AG04449 (cell line): ENCODE measurements around the gene ACTN1.

Experiments used
- CTCF ChIA-PET: fragments of 350-600 bp; formaldehyde crosslinking; extraction: SDS; loops from one replicate; lab custom pipeline; 2021; ENCODE audit warnings: antibody characterized with exemption; lab: Yijun Ruan, JAX
- POLR2A ChIA-PET: fragments of 400-600, 350-600 bp; formaldehyde crosslinking; extraction: SDS; loops from one replicate; lab custom pipeline; 2020; ENCODE audit warnings: antibody characterized with exemption, inconsistent platforms; lab: Yijun Ruan, JAX
- DNase-seq: peaks from one replicate; pipeline ENCODE4 v3.0.0-alpha.2; 2010; ENCODE audit warnings: low read depth, low spot score
- H3K4me3 ChIP-seq: 2 replicates; pipeline ENCODE4 v1.5.1; 2011; ENCODE audit warnings: low read depth, mild to moderate bottlenecking, control low read depth, low read length
- TF ChIP-seq, protein P1 (sequence below): IDR thresholded peaks from one replicate; pipeline ENCODE4 v1.5.1; 2011; ENCODE audit warnings: mild to moderate bottlenecking, moderate library complexity, low read length, control low read depth, inconsistent platforms; ENCODE audit not compliant: insufficient read depth; ENCODE audit errors: missing control alignments

The ACTN1 gene

DNA sequence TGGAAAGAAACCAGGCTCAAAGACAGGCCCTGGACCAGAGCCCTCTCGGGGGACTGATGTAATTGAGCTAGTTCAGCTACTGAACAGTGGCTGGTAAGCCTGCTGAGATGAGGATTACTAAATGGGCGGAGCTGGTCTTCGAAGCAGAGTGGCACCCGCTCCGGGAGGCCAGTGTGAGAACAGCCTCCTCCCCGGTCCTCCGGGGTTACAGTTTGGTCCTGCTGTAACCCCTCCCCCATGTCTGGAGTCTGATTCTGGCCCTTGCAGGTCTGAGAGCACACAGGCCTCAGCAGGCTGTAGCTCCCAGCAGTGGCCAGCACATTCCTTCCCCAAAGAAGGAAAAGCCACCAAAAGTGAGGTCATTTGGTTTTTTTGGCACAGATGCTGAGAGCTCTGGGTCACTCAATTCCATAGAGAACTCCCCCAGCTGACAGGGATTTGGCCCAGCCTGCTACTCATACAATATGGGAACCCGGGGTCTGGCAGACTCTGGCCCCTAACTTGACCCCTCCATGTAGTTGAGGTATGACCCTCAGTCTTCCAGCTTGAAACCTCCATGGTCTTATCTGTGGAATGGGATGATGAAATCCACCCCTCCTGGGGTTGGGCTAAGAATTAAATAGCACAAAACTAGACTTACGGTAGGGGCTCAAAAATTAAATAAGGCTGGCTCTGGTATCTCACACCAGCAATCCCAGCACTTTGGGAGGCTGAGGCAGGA is 39.0 kb downstream of the ACTN1 start:
- CTCF ChIA-PET = interaction anchor here (0.6 to 4.6 kb wide), 16 partner anchors 8 to 190 kb away, joined by 3 to 29 read pairs (median 5); no protein-coding TSS in a partner anchor
- DNase-seq = peak; percentile 94
- POLR2A ChIA-PET = interaction anchor here (0.8 to 3.2 kb wide), 10 partner anchors 9 to 161 kb away, joined by 3 to 32 read pairs (median 4); no protein-coding TSS in a partner anchor

DNA sequence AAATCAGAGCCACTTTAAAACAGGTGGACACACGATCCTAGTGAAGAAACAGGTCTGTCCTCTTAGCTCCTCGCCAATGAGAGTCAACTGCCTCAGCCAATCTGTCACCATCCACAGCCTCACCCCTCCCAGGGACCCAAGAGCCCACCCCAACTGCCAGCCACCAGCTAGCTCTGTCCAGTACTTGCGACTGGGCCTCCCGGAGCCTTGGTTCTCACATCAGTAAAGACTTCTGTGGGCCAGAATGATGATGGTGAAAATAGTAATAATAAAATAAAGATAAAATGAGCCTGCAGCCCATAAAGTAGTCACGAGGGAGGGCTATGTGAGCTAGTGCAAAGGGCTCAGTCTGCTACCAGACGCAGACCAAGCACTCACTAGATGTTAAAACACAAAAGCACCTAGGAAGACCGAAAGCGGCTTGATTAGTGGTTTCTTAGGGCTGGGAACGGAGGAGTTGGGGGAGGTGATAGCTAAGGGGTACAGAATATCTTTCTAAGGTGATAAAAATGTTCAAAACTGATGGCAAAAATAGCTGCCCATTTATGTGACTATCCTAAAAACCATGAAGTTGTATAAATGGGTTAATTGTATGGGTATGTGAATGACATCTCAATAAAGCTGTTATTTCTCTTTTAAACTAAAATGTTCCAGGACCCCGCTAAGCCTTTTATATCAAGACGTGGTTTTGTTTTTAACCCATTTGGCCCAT is 39.8 kb downstream of the ACTN1 start:
- TF ChIP-seq, protein P1, sequence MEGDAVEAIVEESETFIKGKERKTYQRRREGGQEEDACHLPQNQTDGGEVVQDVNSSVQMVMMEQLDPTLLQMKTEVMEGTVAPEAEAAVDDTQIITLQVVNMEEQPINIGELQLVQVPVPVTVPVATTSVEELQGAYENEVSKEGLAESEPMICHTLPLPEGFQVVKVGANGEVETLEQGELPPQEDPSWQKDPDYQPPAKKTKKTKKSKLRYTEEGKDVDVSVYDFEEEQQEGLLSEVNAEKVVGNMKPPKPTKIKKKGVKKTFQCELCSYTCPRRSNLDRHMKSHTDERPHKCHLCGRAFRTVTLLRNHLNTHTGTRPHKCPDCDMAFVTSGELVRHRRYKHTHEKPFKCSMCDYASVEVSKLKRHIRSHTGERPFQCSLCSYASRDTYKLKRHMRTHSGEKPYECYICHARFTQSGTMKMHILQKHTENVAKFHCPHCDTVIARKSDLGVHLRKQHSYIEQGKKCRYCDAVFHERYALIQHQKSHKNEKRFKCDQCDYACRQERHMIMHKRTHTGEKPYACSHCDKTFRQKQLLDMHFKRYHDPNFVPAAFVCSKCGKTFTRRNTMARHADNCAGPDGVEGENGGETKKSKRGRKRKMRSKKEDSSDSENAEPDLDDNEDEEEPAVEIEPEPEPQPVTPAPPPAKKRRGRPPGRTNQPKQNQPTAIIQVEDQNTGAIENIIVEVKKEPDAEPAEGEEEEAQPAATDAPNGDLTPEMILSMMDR = no peak
- DNase-seq = no peak
- CTCF ChIA-PET = interaction anchor here (0.8 to 4.6 kb wide), 15 partner anchors 8 to 190 kb away, joined by 3 to 29 read pairs (median 5); no protein-coding TSS in a partner anchor
- no peak overlapping the region for H3K4me3 ChIP-seq
- POLR2A ChIA-PET = interaction anchor here (0.8 to 3.2 kb wide), 9 partner anchors 10 to 162 kb away, joined by 3 to 32 read pairs (median 5); no protein-coding TSS in a partner anchor

More for the DNA sequence above, 39.0 kb downstream of the ACTN1 start:
- TF ChIP-seq, protein P1 = no peak
- H3K4me3 ChIP-seq = no peak overlapping the region

DNA sequence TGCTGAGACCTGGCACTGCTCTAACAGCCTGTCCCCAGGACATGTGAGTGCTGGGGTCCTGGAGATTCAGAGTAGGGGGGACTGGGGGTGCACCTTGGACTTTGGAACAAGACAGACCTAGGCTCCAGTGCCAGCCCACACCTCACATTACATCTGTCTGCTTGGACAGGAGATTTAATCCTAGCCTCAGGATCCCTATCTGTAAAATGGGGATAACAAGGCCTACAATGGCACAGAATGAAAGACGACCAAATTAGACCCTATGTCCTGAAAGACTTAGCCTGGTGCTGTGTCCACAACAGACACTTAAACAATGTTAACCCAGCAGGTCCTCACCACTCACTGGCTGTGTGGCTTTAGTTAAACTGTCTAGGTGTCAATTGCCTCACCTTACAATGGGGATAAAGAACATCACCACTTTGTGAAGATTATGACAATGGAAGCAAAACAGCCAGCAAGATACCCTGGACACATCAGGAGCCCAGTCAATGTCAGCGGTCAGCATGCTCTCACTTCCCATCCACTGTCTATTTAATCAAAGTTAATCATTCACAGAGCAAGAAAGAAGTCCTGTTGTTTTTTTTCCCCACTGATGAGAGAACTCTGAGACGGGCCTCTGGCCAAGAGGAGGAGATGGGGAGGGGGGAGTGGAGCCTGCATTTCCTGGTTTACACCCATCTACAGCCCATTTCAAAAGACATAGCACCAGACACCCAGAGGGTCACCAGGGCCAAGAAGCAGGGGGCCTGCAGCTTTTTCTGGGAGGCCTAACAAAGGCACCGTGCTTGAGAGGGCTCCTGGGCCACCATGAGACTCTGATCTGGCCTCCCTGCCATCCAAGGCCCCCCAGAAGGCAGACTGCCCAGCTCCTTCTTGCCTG is 40.6 kb downstream of the ACTN1 start:
- ChIA-PET POLR2A (interaction anchor here (3.2 kb wide), 1 partner anchor 38 kb away, joined by 32 read pairs; no protein-coding TSS in a partner anchor), CTCF (interaction anchor here (0.8 to 4.6 kb wide), 8 partner anchors 10 to 169 kb away, joined by 3 to 29 read pairs (median 6); no protein-coding TSS in a partner anchor)
- TF ChIP-seq, protein P1 = no peak
- H3K4me3 ChIP-seq = no peak overlapping the region
- DNase-seq = no peak

DNA sequence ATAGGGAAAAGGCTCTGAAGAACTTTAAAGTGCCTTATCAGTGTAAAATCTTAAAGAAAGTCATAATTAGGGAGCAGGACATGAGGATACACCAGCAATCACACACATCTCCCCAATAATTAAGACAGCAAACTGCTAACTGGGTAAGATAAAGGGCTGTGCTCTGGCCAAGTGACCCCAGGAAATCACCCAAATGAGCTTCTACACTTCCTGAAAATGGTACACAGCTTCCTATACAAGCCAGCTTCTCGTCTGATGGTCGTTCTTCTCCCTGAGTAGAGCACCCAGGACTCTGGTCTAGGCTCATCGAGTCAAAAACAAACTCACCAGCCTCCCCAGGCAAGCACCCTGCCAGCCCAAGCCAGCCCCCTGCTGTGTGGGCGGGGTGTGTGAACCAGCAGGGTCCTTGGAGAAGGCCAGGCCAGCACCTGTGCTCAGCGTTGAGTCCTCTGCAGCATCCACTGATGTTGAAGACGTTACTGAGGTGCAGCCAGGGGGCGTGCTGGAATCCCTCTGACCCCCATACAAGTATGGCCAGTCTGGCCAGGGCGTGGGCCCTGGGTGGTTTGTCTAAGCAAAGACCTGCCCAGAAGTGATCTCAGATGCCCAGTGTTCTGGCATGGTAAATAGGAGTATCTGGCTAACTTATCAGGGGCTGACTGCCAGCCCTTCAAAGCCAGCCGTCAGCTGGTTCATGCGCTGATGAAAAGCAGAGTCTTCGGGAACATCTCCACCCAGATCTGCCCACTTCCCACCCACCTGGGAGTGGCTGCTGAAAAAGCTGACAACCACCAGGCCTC is 41.4 kb downstream of the ACTN1 start:
- TF ChIP-seq, protein P1 = no peak
- H3K4me3 ChIP-seq = no peak overlapping the region
- CTCF ChIA-PET = interaction anchor here (1.0 to 4.6 kb wide), 5 partner anchors 10 to 170 kb away, joined by 3 to 29 read pairs (median 15); no protein-coding TSS in a partner anchor
- POLR2A ChIA-PET = interaction anchor here (3.2 kb wide), 1 partner anchor 39 kb away, joined by 32 read pairs; no protein-coding TSS in a partner anchor
- DNase-seq = no peak

DNA sequence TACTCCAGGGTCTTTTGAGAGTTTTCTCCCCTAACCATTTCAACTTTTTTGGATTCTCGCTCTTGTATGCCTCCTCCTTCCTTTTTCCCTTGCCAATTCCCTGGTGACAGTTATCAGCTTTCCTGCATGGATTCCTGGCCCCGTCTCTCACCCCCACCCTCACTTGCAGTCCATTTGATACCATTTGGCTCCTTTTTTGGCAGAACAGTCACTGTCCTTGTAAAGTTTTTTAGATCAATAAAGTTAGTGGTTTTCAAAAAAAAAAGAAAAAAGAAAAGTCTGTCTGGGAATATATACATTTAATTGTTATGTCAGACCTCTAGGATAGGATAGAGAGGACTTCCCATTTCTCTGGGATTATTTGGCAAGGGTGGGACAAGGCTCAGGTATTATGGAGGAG is 42.1 kb downstream of the ACTN1 start:
- POLR2A ChIA-PET = no interaction called here
- TF ChIP-seq, protein P1 = no peak
- no peak overlapping the region for H3K4me3 ChIP-seq
- CTCF ChIA-PET = interaction anchor here (3.0 to 4.6 kb wide), 2 partner anchors 11 to 170 kb away, joined by 17 to 29 read pairs; no protein-coding TSS in a partner anchor
- no peak for DNase-seq
